GM23248 (cell line): ENCODE measurements around the gene RDM1. TPM values are rescaled to one million over a fixed set of nuclear protein-coding genes. Genes with fewer than 3 reads are reported as not detected.

Experiments used
- DNase-seq: peaks from one replicate; pipeline ENCODE4 v3.0.0-alpha.2; 2015
- H2AFZ ChIP-seq: fragments of 200-600 bp; sonication (generic); 2 replicates; pipeline ENCODE4 v1.6.1; 2016; ENCODE audit warnings: antibody characterized with exemption
- H3F3A ChIP-seq: fragments of 200-600 bp; sonication (generic); 2 replicates; pipeline ENCODE4 v1.6.1; 2016; ENCODE audit warnings: mild to moderate bottlenecking, antibody characterized with exemption, mixed run types; ENCODE audit not compliant: insufficient read depth
- H3K27ac ChIP-seq: fragments of 200-600 bp; sonication (generic); 2 replicates; pipeline ENCODE4 v1.5.1; 2016; ENCODE audit warnings: mild to moderate bottlenecking
- H3K27me3 ChIP-seq: fragments of 200-600 bp; sonication (generic); replicated peaks from 2 replicates; pipeline ENCODE4 v1.6.1; 2016; ENCODE audit warnings: mild to moderate bottlenecking; ENCODE audit not compliant: insufficient read depth
- H3K36me3 ChIP-seq: fragments of 200-600 bp; sonication (generic); 2 replicates; pipeline ENCODE4 v1.6.1; 2016; ENCODE audit warnings: low read depth, mild to moderate bottlenecking
- H3K4me1 ChIP-seq: fragments of 200-600 bp; sonication (generic); 2 replicates; pipeline ENCODE4 v1.6.1; 2016; ENCODE audit warnings: mild to moderate bottlenecking; ENCODE audit not compliant: insufficient read depth
- H3K4me2 ChIP-seq: fragments of 200-600 bp; sonication (generic); one replicate; pipeline ENCODE4 v1.6.1; 2016; ENCODE audit warnings: mild to moderate bottlenecking; ENCODE audit not compliant: unreplicated experiment
- H3K4me3 ChIP-seq: fragments of 200-600 bp; sonication (generic); 2 replicates; pipeline ENCODE4 v1.5.1; 2016; ENCODE audit warnings: mild to moderate bottlenecking
- H3K79me2 ChIP-seq: fragments of 200-600 bp; sonication (generic); 2 replicates; pipeline ENCODE4 v1.6.1; 2016; ENCODE audit warnings: mild to moderate bottlenecking; ENCODE audit not compliant: insufficient read depth
- H3K9ac ChIP-seq: fragments of 200-600 bp; sonication (generic); 2 replicates; pipeline ENCODE4 v1.6.1; 2016; ENCODE audit warnings: mild to moderate bottlenecking
- H3K9me2 ChIP-seq: fragments of 200-600 bp; sonication (generic); 2 replicates; pipeline ENCODE4 v1.6.1; 2016; ENCODE audit warnings: mixed run types, mild to moderate bottlenecking, moderate library complexity; ENCODE audit not compliant: insufficient read depth
- H3K9me3 ChIP-seq: fragments of 200-600 bp; sonication (generic); one replicate; pipeline ENCODE4 v1.6.1; 2017; ENCODE audit warnings: low read depth
- H4K20me1 ChIP-seq: fragments of 200-600 bp; sonication (generic); 2 replicates; pipeline ENCODE4 v1.6.0; 2016; ENCODE audit not compliant: insufficient read depth
- EZH2 ChIP-seq: fragments of 200-600 bp; sonication (generic); IDR thresholded peaks from 2 replicates; pipeline ENCODE4 v1.6.1; 2018; ENCODE audit warnings: antibody characterized with exemption, mild to moderate bottlenecking; ENCODE audit not compliant: insufficient read depth, poor library complexity, severe bottlenecking
- EZH2phosphoT487 ChIP-seq: fragments of 200-600 bp; sonication (generic); IDR thresholded peaks from 2 replicates; pipeline ENCODE4 v1.6.1; 2018; ENCODE audit warnings: antibody characterized with exemption, moderate library complexity, mild to moderate bottlenecking, low read depth; ENCODE audit not compliant: insufficient read depth
- WGBS, 2 experiments: methylation state at CpG; one replicate each; pipeline ENCODE4 v1.1.6; 2015 to 2017; ENCODE audit warnings: low lambda C conversion rate in 2 of 2, low coverage in 1 of 2; ENCODE audit errors: missing lambda C conversion rate in 2 of 2; 5-methylcytosine and 5-hydroxymethylcytosine counted together
- in situ Hi-C: fragments of 300-500 bp; cut with MboI; formaldehyde crosslinking; loops from 2 replicates; pipeline ENCODE4 v1.15.0; 2020
- polyA plus RNA-seq: library from polyadenylated mRNA; unstranded; fragments of >200 nt; fragmentation: Nextera tagmentation; extraction: Ambion mirVana; gene quantifications from 2 replicates; pipeline ENCODE4 v1.2.1, GENCODE V29; 2016
- total RNA-seq: library from RNA; depleted of rRNA; stranded (reverse); fragments of >200 nt; shearing (Covaris generic); gene quantifications from 2 replicates; pipeline ENCODE4 v1.2.3, GENCODE V29; 2014

The RDM1 gene
- total and polyA plus RNA-seq, 2 experiments from 2014 or later, result not detected

DNA sequence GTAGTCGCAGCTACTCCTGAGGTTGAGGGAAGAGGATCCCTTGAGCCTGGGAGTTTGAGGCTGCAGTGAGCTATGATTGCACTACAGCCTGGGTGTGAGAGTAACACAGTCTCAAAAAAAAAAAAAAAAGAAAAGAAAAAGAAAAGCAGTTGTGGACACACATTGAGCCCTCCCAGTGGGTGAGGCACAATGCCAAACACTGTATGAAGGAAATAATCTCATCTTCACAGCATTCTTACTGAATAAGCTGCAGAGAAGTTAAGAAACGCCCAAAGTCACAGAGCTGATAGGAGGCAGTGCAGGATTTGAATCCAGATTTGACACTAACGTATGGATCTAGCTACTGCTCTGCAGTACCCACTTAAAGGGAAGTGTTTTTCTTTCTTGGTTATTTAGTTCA lies 18.8 kb upstream of the RDM1 start:
- Histone ChIP-seq H3K27me3 (0 out of 2 replicates have a peak, but pooled peaks cover 7% of the 10 kb centered on the region), H3K9me2 (no peaks in the 10 kb centered on the region), H3K36me3 (no peaks in the 10 kb centered on the region), H3K4me1 (no peaks in the 10 kb centered on the region), H3K4me2 (no peak overlapping the region), H3K9ac (no peak overlapping the region), H3K9me3 (no peaks in the 10 kb centered on the region), H3K4me3 (no peak overlapping the region), H2AFZ (no peak overlapping the region), H4K20me1 (no peaks in the 10 kb centered on the region), H3F3A (no peaks in the 10 kb centered on the region), H3K27ac (no peak overlapping the region), H3K79me2 (no peaks in the 10 kb centered on the region)
- 28 to 36% methylated on average over 3 of the region's 3 CpGs for WGBS, 2 experiments
- in situ Hi-C loops, result no loop called here
- TF ChIP-seq EZH2phosphoT487, result no peak
- TF ChIP-seq EZH2, result no peak
- no peak for DNase-seq

DNA sequence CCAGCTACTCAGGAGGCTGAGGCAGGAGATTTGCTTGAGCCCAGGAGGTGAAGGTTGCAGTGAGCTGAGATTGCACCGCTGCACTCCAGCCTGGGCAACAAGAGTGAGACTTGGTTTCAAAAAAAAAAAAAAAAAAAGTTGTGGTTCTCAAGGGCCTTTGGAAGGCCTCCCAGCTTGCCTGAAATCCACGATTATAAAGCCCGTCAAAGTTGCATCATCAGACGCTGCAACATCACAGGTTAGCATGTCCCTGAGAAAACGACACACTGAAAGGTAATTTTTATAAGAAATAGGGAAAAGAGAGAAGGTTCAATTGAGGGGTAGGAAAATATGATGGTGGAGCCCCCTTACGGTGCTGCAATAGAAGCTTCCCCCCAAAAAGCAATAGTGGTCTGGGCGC lies 17.5 kb upstream of the RDM1 start:
- Histone ChIP-seq H4K20me1 (no peaks in the 10 kb centered on the region), H3K27ac (no peak overlapping the region), H2AFZ (no peak overlapping the region), H3K4me2 (no peak overlapping the region), H3K4me1 (no peaks in the 10 kb centered on the region), H3K36me3 (no peaks in the 10 kb centered on the region), H3K9ac (no peak overlapping the region), H3F3A (no peaks in the 10 kb centered on the region), H3K9me3 (no peaks in the 10 kb centered on the region), H3K9me2 (no peaks in the 10 kb centered on the region), H3K79me2 (no peaks in the 10 kb centered on the region), H3K27me3 (peaks cover 12% of the 10 kb centered on the region; the same call in 1 of the 2 replicates), H3K4me3 (no peak overlapping the region)
- 72 to 76% methylated on average over 7 of the region's 7 CpGs for WGBS, 2 experiments
- TF ChIP-seq EZH2phosphoT487 (no peak), EZH2 (no peak)
- no peak for DNase-seq
- in situ Hi-C loops, result no loop called here

DNA sequence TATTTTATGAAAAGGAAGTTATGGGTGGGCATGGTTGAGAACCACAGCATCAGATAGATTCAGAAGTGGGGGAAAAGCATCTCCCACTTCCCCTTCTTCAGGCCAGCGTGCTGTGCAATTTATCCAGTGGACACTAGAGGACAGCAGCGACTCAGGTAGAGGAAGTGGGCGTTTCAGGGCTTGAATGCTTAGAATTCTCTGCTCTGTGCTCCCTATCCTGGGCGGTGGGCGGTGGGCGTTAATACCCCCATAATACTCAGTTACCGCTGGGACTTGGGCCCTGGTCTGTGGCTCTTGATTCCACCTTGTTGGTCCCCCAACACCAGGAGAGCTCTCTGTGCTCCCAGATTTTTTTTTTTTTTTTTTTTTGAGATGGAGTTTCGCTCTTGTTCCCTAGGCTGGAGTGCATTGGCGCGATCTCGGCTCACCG lies 16.6 kb upstream of the RDM1 start:
- in situ Hi-C loops, result no loop called here
- Histone ChIP-seq H2AFZ (no peak overlapping the region; the same call in 1 of the 2 replicates), H3K27ac (no peak overlapping the region), H3K27me3 (peaks cover 7% of the 10 kb centered on the region; the same call in 1 of the 2 replicates), H3K79me2 (no peaks in the 10 kb centered on the region), H3K9ac (no peak overlapping the region), H3K36me3 (no peaks in the 10 kb centered on the region), H4K20me1 (no peaks in the 10 kb centered on the region), H3K9me2 (no peaks in the 10 kb centered on the region), H3K9me3 (no peaks in the 10 kb centered on the region), H3K4me2 (no peak overlapping the region), H3K4me1 (no peaks in the 10 kb centered on the region), H3K4me3 (no peak overlapping the region), H3F3A (no peaks in the 10 kb centered on the region)
- 38 to 42% methylated on average over 12 of the region's 12 CpGs for WGBS, 2 experiments
- peak; percentile 57 for DNase-seq
- TF ChIP-seq EZH2 (no peak), EZH2phosphoT487 (no peak)

DNA sequence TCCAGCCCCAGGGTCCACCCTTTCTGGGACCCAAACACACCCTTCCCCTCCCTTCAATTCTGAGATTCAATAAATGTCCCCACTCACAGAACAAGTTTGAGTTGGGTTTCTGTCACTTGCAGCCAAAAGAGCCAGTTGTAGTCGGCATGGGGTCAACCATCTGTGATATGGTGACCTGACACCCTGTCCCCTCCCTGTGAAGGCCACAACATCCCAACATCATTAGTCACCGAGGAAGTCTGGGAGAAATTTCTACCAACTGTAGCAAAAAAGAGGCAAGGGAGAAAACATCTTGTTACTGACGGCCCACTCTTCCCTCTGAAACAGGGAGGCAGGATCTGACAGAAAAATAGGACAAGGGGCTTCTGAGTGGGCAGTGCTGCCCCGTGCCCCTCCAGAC lies 13.6 kb upstream of the RDM1 start:
- in situ Hi-C loops, result no loop called here
- no peaks in the 10 kb centered on the region for H3K4me1 ChIP-seq
- no peaks in the 10 kb centered on the region for H3K36me3 ChIP-seq
- H2AFZ ChIP-seq, result no peak overlapping the region
- no peak overlapping the region for H3K27ac ChIP-seq
- no peak overlapping the region for H3K4me2 ChIP-seq
- no peak overlapping the region for H3K9ac ChIP-seq
- no peaks in the 10 kb centered on the region for H3F3A ChIP-seq
- TF ChIP-seq EZH2phosphoT487 (no peak), EZH2 (no peak)
- peaks cover 7% of the 10 kb centered on the region; the same call in 1 of the 2 replicates for H3K27me3 ChIP-seq
- no peaks in the 10 kb centered on the region for H3K79me2 ChIP-seq
- H3K4me3 ChIP-seq, result no peak overlapping the region
- H4K20me1 ChIP-seq, result no peaks in the 10 kb centered on the region
- DNase-seq, result no peak
- no peaks in the 10 kb centered on the region for H3K9me2 ChIP-seq
- no peaks in the 10 kb centered on the region for H3K9me3 ChIP-seq
- 47 to 51% methylated on average over 4 of the region's 4 CpGs for WGBS, 2 experiments

DNA sequence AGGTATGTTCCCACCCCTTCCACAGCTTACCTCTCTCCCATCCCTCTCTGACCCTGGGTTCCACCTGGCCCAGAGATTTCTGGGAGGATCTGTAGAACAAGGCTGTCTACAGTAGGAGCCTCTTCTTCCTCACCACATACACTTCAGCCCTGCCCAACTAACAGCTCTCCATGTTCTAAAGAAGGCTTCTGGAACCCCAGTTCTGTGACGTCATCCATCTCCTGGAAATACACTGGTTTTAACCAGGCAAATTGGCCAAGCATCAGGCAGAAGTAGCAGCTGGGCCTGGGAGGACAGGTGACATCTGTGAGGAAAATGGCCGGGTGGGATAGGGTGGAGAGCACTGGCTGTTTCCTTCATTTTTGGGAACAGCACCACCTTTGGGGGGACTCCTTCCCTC lies 13.0 kb upstream of the RDM1 start, which contains the start of gene LYZL6:
Gene LYZL6, minus strand, starts transcription at position 177 of the 400 bp plus-strand sequence. CDS start 4,357 bp downstream, outside the sequence.
- Histone ChIP-seq H2AFZ (no peak within 1 kb of the TSS), H3K4me1 (no peaks in the 10 kb centered on the region), H3K79me2 (no peaks in the 10 kb centered on the region), H3K4me3 (no peak within 1 kb of the TSS), H3K9me2 (no peaks in the 10 kb centered on the region), H3K4me2 (no peak within 1 kb of the TSS), H3K9ac (no peak within 1 kb of the TSS), H3K27ac (no peak within 1 kb of the TSS), H3F3A (no peaks in the 10 kb centered on the region), H3K27me3 (peaks cover 7% of the 10 kb centered on the region; the same call in 1 of the 2 replicates), H3K9me3 (no peaks in the 10 kb centered on the region), H3K36me3 (no peaks in the 10 kb centered on the region), H4K20me1 (no peaks in the 10 kb centered on the region)
- WGBS, 2 experiments, result 21 to 25% methylated on average over 2 of the region's 2 CpGs
- in situ Hi-C loops, result no loop called here
- no peak for DNase-seq
- TF ChIP-seq EZH2 (no peak), EZH2phosphoT487 (no peak)
